SK-N-SH treated with all-trans-retinoic acid at 6 μM for 48 hours (cell line): Measurements from ENCODE around the gene MLYCD.

Experiments used
- ATAC-seq: fragments of 200-7000 bp; cut with Tn5 transposase; 3 replicates; pipeline ENCODE4 v1.9.1; 2020; ENCODE audit warnings: mild to moderate bottlenecking, moderate library complexity
- ARNTL ChIP-seq: fragments of 450-650 bp; formaldehyde crosslinking; IDR thresholded peaks from 2 replicates; pipeline ENCODE4 v1.5.0; 2020; ENCODE audit warnings: low read depth, mild to moderate bottlenecking, moderate library complexity, borderline replicate concordance
- BACH2 ChIP-seq: fragments of 250-450 bp; sonication (Bioruptor Pico); IDR thresholded peaks from 2 replicates; pipeline ENCODE4 v1.9.0; 2021; ENCODE audit warnings: mild to moderate bottlenecking, borderline replicate concordance
- CREB5 ChIP-seq: fragments of 250-450 bp; sonication (Bioruptor Pico); IDR thresholded peaks from 2 replicates; pipeline ENCODE4 v1.5.1; 2020; ENCODE audit warnings: low read depth, mild to moderate bottlenecking, moderate library complexity
- CSDC2 ChIP-seq: fragments of 250-450 bp; sonication (Bioruptor Pico); IDR thresholded peaks from 2 replicates; pipeline ENCODE4 v1.5.0; 2020; ENCODE audit warnings: mild to moderate bottlenecking, moderate library complexity
- CSRNP3 ChIP-seq: fragments of 250-450 bp; sonication (Bioruptor Pico); IDR thresholded peaks from 2 replicates; pipeline ENCODE4 v1.5.1; 2021; ENCODE audit warnings: mild to moderate bottlenecking, moderate library complexity
- ESRRG ChIP-seq: fragments of 250-450 bp; sonication (Bioruptor Pico); IDR thresholded peaks from 2 replicates; pipeline ENCODE4 v1.6.1; 2021; ENCODE audit warnings: mild to moderate bottlenecking
- GLIS3 ChIP-seq: fragments of 250-450 bp; sonication (Bioruptor Pico); IDR thresholded peaks from 2 replicates; pipeline ENCODE4 v1.5.0; 2020; ENCODE audit warnings: mild to moderate bottlenecking, moderate library complexity
- POU6F1 ChIP-seq: fragments of 250-450 bp; sonication (Bioruptor Pico); IDR thresholded peaks from 2 replicates; pipeline ENCODE4 v1.8.0; 2021; ENCODE audit warnings: low read depth, mild to moderate bottlenecking, moderate library complexity, borderline replicate concordance
- PPARA ChIP-seq: fragments of 250-450 bp; sonication (Bioruptor Pico); IDR thresholded peaks from 2 replicates; pipeline ENCODE4 v1.5.0; 2020; ENCODE audit warnings: mild to moderate bottlenecking, borderline replicate concordance
- RARB ChIP-seq: fragments of 250-450 bp; sonication (Bioruptor Pico); IDR thresholded peaks from 2 replicates; pipeline ENCODE4 v1.8.0; 2021; ENCODE audit warnings: mild to moderate bottlenecking, moderate library complexity
- SNAI2 ChIP-seq: fragments of 250-450 bp; sonication (Bioruptor Pico); IDR thresholded peaks from 2 replicates; pipeline ENCODE4 v1.5.0; 2020; ENCODE audit warnings: mild to moderate bottlenecking, moderate library complexity
- TCF4 ChIP-seq: fragments of 250-450 bp; sonication (Bioruptor Pico); IDR thresholded peaks from 2 replicates; pipeline ENCODE4 v1.8.0; 2021; ENCODE audit warnings: mild to moderate bottlenecking, moderate library complexity, borderline replicate concordance
- TOX ChIP-seq: fragments of 250-450 bp; sonication (Bioruptor Pico); IDR thresholded peaks from 2 replicates; pipeline ENCODE4 v1.8.0; 2021; ENCODE audit warnings: mild to moderate bottlenecking, moderate library complexity, borderline replicate concordance
- ZC3H10 ChIP-seq: fragments of 250-450 bp; sonication (Bioruptor Pico); IDR thresholded peaks from 2 replicates; pipeline ENCODE4 v1.5.1; 2021; ENCODE audit warnings: mild to moderate bottlenecking, moderate library complexity
- ZFP3 ChIP-seq: fragments of 250-450 bp; sonication (Bioruptor Pico); IDR thresholded peaks from 2 replicates; pipeline ENCODE4 v1.5.0; 2020; ENCODE audit warnings: mild to moderate bottlenecking, moderate library complexity
- ZNF565 ChIP-seq: fragments of 450-650 bp; formaldehyde crosslinking; conservative IDR thresholded peaks from 2 replicates; pipeline ENCODE4 v1.5.0; 2020; ENCODE audit warnings: low read depth, mild to moderate bottlenecking, moderate library complexity
- ZNF70 ChIP-seq: fragments of 450-650 bp; formaldehyde crosslinking; IDR thresholded peaks from 2 replicates; pipeline ENCODE4 v1.5.0; 2020; ENCODE audit warnings: mild to moderate bottlenecking, moderate library complexity
- ZNF8 ChIP-seq: fragments of 450-650 bp; formaldehyde crosslinking; IDR thresholded peaks from 2 replicates; pipeline ENCODE4 v1.5.0; 2020; ENCODE audit warnings: mild to moderate bottlenecking, moderate library complexity

Gene MLYCD

GRCh38 chr16:83958137-83958845 is 59.4 kb downstream of the MLYCD start (continued):
- no peak for TF ChIP-seq CREB5 (CRISPR knock-in tag)
- no peak for TF ChIP-seq CSRNP3 (CRISPR knock-in tag)
- TF ChIP-seq RARB (CRISPR knock-in tag): no peak
- TF ChIP-seq ZC3H10 (CRISPR knock-in tag): no peak

- TF ChIP-seq CREB5 (CRISPR knock-in tag) (no peak), ZNF70 (CRISPR knock-in tag) (no peak), ZFP3 (CRISPR knock-in tag) (no peak), SNAI2 (CRISPR knock-in tag) (no peak), TOX (no peak), PPARA (CRISPR knock-in tag) (no peak), POU6F1 (CRISPR knock-in tag) (no peak), CSRNP3 (CRISPR knock-in tag) (no peak), GLIS3 (no peak), BACH2 (no peak), ZNF565 (no peak), ARNTL (CRISPR knock-in tag) (no peak), CSDC2 (CRISPR knock-in tag) (no peak), ZC3H10 (CRISPR knock-in tag) (no peak)
- ATAC-seq: no peak
Observed at GRCh38 chr16:83958846-83959565, 60.1 kb downstream of the MLYCD start.

- ATAC-seq: no peak
- no peak for TF ChIP-seq ZNF565
- TF ChIP-seq ZNF8 (CRISPR knock-in tag): no peak
- no peak for TF ChIP-seq ESRRG (CRISPR knock-in tag)
- no peak for TF ChIP-seq CSRNP3 (CRISPR knock-in tag)
- no peak for TF ChIP-seq CSDC2 (CRISPR knock-in tag)
- no peak for TF ChIP-seq POU6F1 (CRISPR knock-in tag)
- TF ChIP-seq ZNF70 (CRISPR knock-in tag): no peak
- TF ChIP-seq TCF4 (CRISPR knock-in tag): no peak
- no peak for TF ChIP-seq ZFP3 (CRISPR knock-in tag)
- TF ChIP-seq CREB5 (CRISPR knock-in tag): no peak
- no peak for TF ChIP-seq BACH2
- TF ChIP-seq RARB (CRISPR knock-in tag): no peak
Observed at GRCh38 chr16:83959656-83960434, 60.9 kb downstream of the MLYCD start.
